Left kidney (tissue), 2 donors: ENCODE measurements around the gene TIGD3. TPM values are rescaled to one million over a fixed set of nuclear protein-coding genes. Genes with fewer than 3 reads are reported as not detected.

Source experiments
- DNase-seq: peaks from one replicate; pipeline ENCODE4 v3.0.0-alpha.2; 2013
- polyA plus RNA-seq: library from polyadenylated mRNA; unstranded; fragments of 120-200 nt; gene quantifications from one replicate; pipeline ENCODE4 v1.2.1, GENCODE V29; 2013; ENCODE audit not compliant: insufficient read length

TIGD3 gene
- polyA plus RNA-seq, 1 donor, result 0.60 TPM

- no peak for DNase-seq
Observed at GRCh38 chr11:65370659-65371049, 16.1 kb downstream of the TIGD3 start.

DNA sequence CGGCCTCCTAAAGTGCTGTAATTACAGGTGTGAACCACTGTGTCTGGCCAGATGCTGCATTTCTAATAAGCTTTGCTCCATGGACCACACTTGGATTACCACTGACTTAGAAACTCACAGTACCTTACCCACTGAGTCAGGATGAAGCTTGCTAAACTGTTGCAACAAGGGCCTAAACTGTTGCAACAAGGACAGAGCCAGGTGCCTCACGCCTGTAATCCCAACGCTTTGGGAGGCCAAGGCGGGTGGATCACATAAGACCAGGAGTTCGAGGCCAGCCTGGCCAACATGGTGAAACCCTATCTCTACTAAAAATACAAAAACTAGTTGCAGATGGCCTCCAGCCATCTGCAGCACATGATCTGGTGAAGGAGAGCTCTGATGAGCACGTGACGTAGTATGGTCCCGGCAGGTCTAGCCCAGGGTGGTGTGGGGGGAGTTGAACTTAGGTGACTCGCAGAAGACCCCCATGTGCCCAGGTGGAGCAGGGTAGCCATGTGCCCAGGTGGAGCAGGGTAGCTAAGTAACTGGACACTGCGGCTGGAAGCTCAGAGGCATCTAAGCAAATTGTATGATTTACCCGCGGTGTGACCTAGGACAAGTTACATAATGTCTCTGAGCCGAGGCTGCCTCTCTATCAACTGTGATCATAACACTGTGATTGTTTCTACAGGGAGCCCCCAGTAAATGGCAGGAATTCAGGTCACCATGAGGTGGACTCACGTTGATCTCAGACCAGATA is 19.5 kb downstream of the TIGD3 start:
- no peak for DNase-seq

GRCh38 chr11:65375012-65375411 is 20.5 kb downstream of the TIGD3 start:
- no peak for DNase-seq

GRCh38 chr11:65376138-65376713 is 21.7 kb downstream of the TIGD3 start:
- DNase-seq, result no peak

- no peak for DNase-seq
Observed at GRCh38 chr11:65377036-65377435, 22.5 kb downstream of the TIGD3 start.

DNA sequence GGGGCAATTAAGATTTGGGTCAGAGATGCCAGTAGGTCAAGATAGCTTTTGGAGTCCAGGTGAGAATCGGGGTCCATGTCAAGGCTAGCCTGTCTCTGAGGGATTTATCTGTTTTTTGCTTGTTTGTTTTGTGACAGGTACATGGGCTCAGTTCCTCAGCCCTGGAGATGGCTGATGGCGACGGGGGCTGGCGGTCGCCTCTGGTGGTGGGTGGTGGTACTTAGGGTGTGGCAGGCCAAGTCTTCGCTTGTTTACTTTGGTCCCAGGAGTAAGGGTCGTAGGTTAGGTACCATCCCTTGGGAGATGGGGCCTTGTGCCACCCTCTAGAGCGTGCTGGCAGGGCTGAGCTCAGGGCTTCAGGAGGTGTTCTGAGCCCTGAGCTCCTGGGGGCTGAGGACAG is 23.2 kb downstream of the TIGD3 start:
- DNase-seq, result no peak

GRCh38 chr11:65378208-65378927 is 23.8 kb downstream of the TIGD3 start:
- DNase-seq, result no peak

DNA sequence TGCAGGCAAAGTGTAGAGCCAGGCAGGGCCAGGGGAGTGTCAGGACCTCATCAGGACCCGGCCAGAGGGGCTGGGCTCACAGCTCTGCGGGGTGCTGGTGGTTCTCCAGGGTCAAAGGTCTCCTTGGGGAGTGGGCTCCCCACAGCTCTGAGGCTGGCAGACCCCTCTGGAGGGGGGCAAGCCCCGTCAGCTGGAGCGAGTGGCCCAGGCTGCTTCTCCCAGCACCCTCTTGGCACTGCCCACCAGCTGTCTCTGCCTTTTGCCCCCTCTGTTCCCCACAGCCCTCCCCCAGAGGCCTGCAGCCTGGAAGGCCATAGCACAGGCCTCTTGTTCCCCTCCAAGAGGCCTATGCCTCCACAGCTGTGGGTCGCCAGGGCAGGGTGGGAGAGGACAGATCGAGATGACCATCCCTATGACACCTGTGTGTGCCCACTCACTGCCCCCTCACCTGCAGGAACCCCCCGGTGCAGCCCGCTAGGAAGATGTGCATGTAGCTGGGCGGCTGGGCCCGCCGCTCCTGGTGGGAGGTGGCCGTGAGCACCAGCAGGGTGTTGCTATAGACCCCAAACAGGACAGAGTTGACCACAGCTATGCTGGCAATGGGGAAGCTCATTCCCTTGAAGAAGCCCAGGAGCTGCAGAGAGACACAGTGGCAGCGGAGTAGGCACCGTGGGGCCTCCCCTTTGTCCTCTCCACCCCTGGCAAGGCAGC is 24.5 kb downstream of the TIGD3 start:
- no peak for DNase-seq

GRCh38 chr11:65379698-65380459 is 25.3 kb downstream of the TIGD3 start:
- no peak for DNase-seq

- no peak for DNase-seq
Observed at GRCh38 chr11:65380460-65381119, 26.0 kb downstream of the TIGD3 start.

GRCh38 chr11:65381716-65382032 is 27.1 kb downstream of the TIGD3 start:
- DNase-seq, result no peak

- DNase-seq, result peak; percentile 82
Observed at GRCh38 chr11:65382033-65382803, 27.7 kb downstream of the TIGD3 start, which contains the start of gene SLC25A45. TSS of gene SLC25A45 (minus strand) at chr11:65382646. CDS start at chr11:65381951, 695 bp downstream.

- no peak for DNase-seq
Observed at GRCh38 chr11:65382804-65383368, 28.3 kb downstream of the TIGD3 start.

DNA sequence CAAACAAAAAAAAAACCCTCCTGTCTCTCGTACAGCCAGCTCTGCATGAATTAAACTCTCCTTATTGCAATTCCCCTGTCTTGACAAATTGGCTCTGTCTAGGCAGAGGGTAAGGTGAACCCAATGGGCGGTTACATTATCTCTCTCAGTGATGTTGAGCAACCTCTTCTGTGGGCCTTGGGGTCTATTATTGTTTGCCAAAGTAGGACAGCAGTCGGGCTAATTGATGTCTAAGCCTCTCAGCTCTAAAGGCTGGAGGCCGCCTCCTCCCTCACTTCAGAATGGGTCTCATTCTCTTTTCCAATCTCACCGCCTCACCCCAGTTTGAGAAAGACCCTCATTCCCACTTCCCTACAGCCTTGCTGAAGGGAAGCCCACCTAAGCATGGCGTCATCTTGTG is 29.2 kb downstream of the TIGD3 start:
- DNase-seq, result no peak

DNA sequence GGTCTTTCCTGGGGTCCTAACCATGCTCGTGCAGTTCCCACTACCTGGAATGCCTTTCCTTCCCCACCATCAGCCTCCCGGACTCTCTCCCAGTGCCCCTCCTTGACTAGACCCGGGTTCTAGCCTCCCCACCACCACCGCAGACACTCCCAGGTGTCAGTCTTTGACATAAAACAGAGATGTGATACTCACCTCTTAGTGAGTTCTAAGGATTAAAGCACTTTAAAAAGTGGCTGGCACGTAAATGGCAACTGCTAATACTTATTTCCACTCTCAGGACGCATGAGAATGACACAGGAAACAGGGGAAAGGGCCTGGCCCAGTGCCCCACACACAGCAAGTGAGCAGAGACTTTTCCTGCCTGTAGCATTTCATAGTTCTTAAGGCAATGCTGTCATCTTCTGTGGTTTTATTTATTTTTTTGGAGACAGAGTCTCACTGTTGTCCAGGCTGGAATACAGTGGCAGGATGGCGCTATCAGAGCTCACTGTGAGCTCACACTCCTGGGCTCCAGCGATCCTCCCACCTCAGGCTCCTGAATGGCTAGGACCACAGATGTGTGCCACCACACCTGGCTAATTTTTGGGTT is 29.8 kb downstream of the TIGD3 start:
- no peak for DNase-seq

DNA sequence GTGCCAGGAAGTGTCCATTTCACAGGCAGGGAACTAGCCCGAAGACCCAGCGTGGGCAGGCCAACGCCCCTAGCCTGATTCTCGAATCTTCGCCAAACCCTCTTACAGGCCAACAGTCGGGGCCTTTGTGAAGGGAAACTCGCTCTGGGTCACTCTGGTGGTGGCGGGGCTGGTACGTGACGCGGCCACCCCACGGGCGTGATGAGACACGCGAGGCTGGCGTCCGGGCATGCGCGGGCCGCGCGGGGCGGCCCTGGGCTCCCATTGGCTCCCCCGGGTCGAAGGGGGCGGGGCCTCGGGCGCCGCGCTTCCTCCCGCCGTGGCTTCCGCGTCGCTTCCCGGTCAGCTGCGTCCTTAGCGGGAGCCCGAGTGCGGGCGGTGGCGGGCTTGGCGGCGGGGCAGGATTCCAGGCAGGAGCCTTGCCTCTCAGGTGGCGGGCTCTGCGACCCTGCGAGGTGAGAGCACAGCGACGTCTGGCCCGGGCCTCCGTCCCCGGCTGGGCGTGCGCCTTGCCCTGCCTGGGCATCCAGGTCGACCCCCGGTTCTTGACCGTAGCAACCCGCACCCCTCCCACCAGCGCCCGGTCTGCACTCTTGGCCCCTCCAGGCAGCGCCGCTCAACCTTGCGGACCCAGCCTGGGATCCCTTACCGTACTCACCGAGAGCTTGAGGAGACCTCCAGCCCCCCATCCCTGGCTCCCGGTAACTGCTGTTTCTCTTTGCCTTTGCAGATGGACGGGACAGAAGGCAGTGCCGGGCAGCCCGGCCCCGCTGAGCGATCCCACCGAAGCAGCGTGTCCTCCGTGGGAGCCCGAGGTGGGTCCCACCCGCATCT is 32.0 kb downstream of the TIGD3 start, which contains the start of gene FRMD8:
Gene FRMD8, plus strand, starts transcription at position 331 of the 834 bp plus-strand sequence. Its CDS starts 400 bp downstream, at position 731.
- peak; percentile 88 for DNase-seq

- DNase-seq, result no peak
Observed at GRCh38 chr11:65388731-65389130, 34.2 kb downstream of the TIGD3 start.

- DNase-seq, result no peak
Observed at GRCh38 chr11:65389294-65389980, 34.9 kb downstream of the TIGD3 start.
